HT-29 (cell line): ENCODE measurements around the gene FARSB. TPM values are rescaled to one million over a fixed set of nuclear protein-coding genes. Genes with fewer than 3 reads are reported as not detected.
A peak's percentile ranks its signal among the peaks of the same experiment; 100 is the strongest.

Source experiments
- DNase-seq: peaks from one replicate; pipeline ENCODE4 v3.0.0-alpha.2; 2015; ENCODE audit warnings: low spot score
- total RNA-seq: library from RNA; depleted of rRNA; stranded (reverse); fragments of >200 nt; shearing (Covaris generic); gene quantifications from 2 replicates; pipeline ENCODE4 v1.2.3, GENCODE V29; 2014

Gene FARSB
- total RNA-seq, 1 experiment from 2014 or later = 10.0 TPM

DNA sequence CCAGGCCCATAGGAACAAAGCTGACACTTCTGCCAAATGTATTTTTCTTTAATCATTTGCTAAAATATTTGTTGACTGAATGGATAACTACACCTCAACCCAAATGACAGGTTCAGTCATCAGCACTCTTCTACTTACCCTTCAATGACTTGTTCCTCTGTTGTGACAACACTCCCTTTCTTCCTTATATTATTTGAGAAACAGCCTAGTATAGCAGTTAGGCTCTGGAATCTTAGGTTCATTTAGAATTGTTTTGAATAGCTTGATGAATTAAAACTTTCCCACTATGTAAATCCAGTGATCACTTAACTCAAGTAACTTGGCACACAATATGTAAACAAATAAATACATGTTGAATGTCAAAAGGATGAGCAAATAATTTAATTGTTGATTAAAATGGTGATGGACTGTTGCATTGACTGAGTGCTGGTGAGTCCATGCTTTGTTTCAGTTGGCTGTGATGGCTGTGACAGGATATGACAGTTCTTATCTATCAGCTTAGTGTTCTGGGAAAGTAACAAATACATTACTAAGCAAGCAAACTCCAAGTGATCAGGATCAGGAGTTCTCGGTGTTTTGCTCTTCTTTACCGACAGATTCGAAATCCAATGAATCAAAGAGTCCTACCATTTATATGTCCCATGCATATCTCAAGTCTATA, 12.7 kb upstream of the FARSB start:
- no peak for DNase-seq

DNA sequence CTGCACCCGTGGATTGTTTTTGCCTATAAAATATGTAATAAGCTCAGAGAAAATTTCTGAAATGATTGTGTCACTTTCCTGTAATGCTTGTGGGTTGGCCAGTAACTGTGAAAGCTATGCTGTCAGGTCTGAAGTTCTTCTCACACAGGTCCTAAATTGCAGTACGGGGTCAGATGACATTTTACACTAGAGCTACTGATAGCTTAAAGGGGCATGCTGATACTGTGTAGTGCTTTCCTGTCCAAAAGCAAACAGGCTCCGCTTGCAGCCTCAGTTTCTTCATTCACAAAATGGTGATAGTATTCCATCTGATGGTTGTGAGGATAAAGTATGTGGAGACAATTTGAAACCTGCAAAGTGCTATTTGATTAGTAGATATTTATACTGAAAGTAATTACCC, 7.6 kb upstream of the FARSB start:
- DNase-seq = no peak

- DNase-seq = no peak
These were observed 894 bp upstream of the FARSB start for GRCh38 chr2:222656526-222657446.

DNA sequence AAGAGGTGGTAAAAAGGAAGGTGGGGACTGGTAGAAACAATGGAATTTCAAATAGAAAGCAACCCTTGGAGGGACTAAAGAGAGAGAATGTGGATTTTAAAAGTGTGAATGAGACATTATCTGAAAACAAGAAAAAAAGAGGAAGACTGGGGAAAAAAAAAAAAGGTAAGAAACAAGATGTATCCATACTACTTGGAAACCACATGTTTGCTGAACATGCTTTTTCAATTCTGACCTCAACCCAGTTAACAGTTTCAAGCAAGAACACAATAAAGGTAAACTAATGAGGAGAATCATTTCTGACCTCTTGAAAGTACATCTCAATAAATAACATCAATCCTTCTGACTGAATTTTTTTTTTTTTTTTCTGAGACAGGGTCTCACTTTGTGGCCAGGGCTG, 2.6 kb downstream of the FARSB start:
- DNase-seq = no peak

GRCh38 chr2:222652491-222653255, 3.2 kb downstream of the FARSB start:
- no peak for DNase-seq

- DNase-seq = no peak
These were observed 4.0 kb downstream of the FARSB start for GRCh38 chr2:222651718-222652418.

DNA sequence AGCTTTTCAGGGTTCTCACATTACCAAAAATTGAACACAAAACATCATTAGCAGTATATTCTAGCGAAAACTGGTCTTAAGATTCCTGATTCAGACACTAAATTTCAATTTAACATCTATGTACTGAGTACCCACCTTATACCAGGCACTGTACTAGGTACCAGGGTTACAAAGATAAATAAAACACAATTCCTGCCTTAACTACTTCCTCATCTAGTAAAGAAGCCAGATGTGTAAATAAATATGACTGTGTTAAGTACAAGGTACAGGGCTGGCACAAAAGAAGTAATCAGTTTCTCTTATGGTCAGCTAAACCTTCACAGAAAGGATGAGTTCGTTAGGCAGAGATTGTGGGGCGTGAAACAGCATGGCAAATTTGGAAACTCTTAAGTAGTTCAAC, 6.1 kb downstream of the FARSB start:
- DNase-seq = no peak

- DNase-seq = no peak
These were observed 9.9 kb downstream of the FARSB start for GRCh38 chr2:222646008-222646407.

DNA sequence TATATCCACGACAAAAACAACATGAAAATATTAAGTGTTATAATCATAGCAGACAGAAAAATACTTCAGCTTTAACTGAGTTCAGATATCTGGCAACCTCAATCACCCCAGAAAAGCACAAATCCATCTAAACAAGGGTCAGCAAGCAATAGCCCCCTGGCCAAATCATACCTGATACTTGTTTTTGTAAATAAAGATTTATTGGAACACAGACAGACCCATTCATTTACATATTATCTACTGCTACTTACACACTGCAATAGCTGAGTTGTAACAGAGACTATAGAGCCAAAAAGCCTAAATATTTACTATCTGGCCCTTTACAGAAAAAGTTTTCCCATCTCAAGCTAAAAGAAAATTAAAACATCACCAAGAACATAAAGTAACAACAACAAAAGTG, 12.8 kb downstream of the FARSB start:
- DNase-seq = no peak

DNA sequence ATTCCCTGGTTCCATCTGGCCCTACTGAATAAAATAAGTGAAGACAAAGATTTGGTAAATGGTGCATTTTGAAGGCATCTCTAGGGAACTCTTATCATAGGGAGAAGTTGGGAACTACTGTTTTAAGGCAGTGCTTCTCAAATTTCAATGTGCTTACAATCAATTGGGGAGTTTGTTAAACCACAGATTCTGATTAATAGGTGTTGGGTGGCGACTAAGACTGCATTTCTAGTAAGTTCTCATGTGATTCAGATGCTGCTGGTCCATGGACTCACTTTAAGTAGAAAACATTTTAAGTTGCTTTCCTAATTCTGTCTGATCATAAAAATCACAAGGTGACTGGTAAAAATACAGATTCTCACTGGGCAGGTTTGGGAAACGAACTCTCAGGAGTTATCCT, 14.6 kb downstream of the FARSB start:
- no peak for DNase-seq

- no peak for DNase-seq
These were observed 18.8 kb downstream of the FARSB start for GRCh38 chr2:222637067-222637466.

DNA sequence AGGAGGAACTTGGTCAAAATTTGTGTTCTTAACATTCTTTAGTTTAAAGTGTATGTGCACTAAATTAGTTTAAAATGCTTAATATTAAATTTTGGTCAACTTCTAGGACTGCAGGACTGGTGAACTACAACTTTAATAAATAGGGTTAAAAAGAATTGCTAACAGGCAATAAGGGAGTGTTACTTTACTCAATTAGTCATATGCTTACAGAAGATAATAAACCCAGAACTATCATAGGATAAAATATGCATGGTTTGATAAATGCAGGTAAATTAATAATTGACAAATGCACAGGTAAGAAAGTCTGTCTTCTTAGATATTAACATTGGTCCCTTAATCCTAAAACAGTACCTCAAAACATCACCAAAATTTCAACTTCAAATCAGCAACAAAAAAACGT, 20.6 kb downstream of the FARSB start:
- no peak for DNase-seq

- DNase-seq = no peak
These were observed 28.1 kb downstream of the FARSB start for GRCh38 chr2:222627764-222628163.

DNA sequence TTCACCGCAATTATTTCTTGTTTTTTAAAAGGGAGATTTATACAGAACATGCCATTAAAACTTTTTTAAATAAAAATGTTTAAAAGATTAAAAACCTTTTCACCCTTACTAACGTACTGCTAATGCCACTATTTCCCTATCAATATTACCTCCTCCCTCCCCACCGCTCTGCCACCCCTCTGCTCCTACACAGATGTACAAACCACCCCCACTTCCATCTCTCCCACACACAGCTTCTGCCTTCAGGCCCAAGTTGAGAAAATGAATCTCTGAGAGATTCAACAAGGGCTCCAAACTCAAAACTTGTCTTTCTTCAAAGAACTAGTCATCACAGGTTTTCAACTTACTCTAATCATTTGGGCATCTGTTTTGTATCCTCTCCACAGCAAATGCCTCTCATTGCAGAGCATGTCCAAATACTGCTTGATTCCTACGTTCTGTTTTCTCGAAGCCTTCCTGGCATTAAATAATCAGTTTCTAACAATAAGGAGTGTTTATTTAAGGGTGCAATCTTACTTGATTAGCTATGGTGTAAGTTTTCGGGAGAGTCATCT, 32.1 kb downstream of the FARSB start:
- no peak for DNase-seq

DNA sequence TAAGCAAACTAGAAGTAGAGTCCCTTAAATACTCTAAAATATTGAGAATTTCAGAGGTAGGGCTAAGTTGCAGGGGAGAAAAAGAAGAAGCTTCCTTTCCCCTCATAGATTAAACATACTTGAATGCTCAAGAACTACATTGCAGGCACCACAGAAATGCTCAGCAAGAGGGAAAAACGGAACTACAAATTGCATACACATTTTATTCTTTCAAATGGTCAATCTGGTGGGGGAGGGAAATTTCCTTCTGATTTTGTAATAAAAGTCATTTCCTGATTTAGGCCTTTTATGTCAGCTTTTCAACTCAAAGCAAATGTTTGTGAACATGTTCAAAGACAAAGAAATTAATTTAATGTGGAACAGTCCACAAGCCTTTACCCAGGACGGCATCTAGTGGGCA, 33.0 kb downstream of the FARSB start:
- DNase-seq = no peak

- DNase-seq = no peak
These were observed 34.0 kb downstream of the FARSB start for GRCh38 chr2:222621893-222622292.

- no peak for DNase-seq
These were observed 40.6 kb downstream of the FARSB start for GRCh38 chr2:222615320-222615719.

- peak; percentile 52 for DNase-seq
These were observed 42.1 kb downstream of the FARSB start for GRCh38 chr2:222613715-222614331.

DNA sequence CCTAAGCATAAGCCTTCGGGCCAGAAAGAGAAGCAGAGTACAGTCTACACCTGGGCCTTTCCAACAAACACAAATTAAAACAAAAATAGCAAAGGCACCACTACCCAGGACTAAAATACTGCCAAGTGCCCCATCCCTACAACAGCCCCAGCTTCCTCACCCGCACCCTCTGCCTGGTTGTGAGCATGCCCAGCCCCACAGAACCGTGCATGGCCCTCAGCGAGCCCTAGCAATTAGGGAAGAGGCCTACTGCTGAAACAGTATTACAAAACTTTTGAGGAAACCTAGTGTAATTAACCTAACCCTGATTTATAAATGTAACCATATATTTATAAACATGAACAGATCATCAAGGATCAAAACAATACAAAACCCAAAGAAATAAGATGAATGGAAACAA, 44.2 kb downstream of the FARSB start:
- no peak for DNase-seq

GRCh38 chr2:222610746-222611145, 45.1 kb downstream of the FARSB start:
- DNase-seq = no peak

DNA sequence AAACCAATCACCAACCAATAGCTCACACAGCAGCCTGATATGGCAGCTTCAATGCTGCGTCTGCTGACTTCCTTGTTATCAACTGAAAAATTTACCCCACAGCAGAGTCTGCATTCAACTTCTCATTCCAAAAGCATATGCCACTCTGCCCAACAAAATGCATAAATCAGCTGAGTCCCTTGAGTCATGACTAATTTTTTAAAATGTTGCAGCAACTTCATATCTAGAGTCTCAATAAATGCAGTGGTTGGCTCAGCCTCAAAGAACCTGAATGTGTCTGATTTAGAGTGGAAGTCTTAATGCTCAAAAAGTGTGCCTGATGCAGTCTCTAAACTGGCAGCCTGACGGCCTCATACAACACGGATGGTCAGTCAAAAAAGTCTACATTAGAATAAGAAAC, 46.5 kb downstream of the FARSB start:
- no peak for DNase-seq
